H1 (cell line): Measurements from ENCODE around the gene TMEM129. TPM values are rescaled to one million over a fixed set of nuclear protein-coding genes. Genes with fewer than 3 reads are reported as not detected.

Source experiments
- CTCF ChIA-PET: fragments of 300-600 bp; sonication (Branson Sonifier 250); formaldehyde crosslinking; loops from one replicate; lab custom pipeline; 2021; ENCODE audit not compliant: partially characterized antibody; lab: Charles Lee
- POLR2A ChIA-PET: fragments of 300-600 bp; sonication (Branson Sonifier 250); formaldehyde crosslinking; loops from one replicate; lab custom pipeline; 2021; ENCODE audit warnings: inconsistent platforms; ENCODE audit not compliant: partially characterized antibody; lab: Charles Lee
- DNase-seq, 2 experiments: peaks; one replicate each; pipeline versions ENCODE4 v3.0.0 to v3.0.0-alpha.2; 2010 to 2022; ENCODE audit warnings: low spot score in 2 of 2, low read depth in 1 of 2, mixed read lengths in 1 of 2
- FAIRE-seq: peaks from 2 replicates; lab custom pipeline; 2011; peaks lifted over from hg19 to GRCh38; lab: Jason Lieb, UNC
- H2AFZ ChIP-seq: 2 replicates; pipeline ENCODE4 v1.8.1; 2012; ENCODE audit warnings: low read length, inconsistent platforms
- H2AK5ac ChIP-seq: 2 replicates; pipeline ENCODE4 v1.6.1; 2013; ENCODE audit warnings: low read depth, low read length
- H2BK120ac ChIP-seq: replicated peaks from 2 replicates; pipeline ENCODE3; 2013; ENCODE audit warnings: low read depth, low read length, inconsistent platforms
- H2BK12ac ChIP-seq: 2 replicates; pipeline ENCODE4 v1.6.1; 2013; ENCODE audit warnings: low read depth, low read length
- H2BK15ac ChIP-seq: 2 replicates; pipeline ENCODE4 v1.6.1; 2013; ENCODE audit warnings: low read length
- H2BK20ac ChIP-seq: 2 replicates; pipeline ENCODE4 v1.6.1; 2013; ENCODE audit warnings: low read length
- H2BK5ac ChIP-seq: 2 replicates; pipeline ENCODE4 v1.6.1; 2013; ENCODE audit warnings: low read depth, low read length
- H3K14ac ChIP-seq: 2 replicates; pipeline ENCODE4 v1.6.1; 2013; ENCODE audit warnings: inconsistent platforms; ENCODE audit not compliant: insufficient read length
- H3K18ac ChIP-seq: 2 replicates; pipeline ENCODE4 v1.6.1; 2013; ENCODE audit warnings: low read length; ENCODE audit errors: extremely low read depth
- H3K23ac ChIP-seq: 2 replicates; pipeline ENCODE4 v1.6.1; 2013; ENCODE audit warnings: inconsistent platforms; ENCODE audit not compliant: insufficient read length
- H3K23me2 ChIP-seq: 2 replicates; pipeline ENCODE4 v1.6.1; 2013; ENCODE audit warnings: low read depth, low read length
- H3K27ac ChIP-seq: 2 replicates; pipeline ENCODE4 v1.6.1; 2011; ENCODE audit warnings: low read depth, low read length, inconsistent platforms
- H3K27me3 ChIP-seq, 4 experiments: replicated peaks in 1 of 4; 1 replicate in 1 of 4; 2 replicates in 3 of 4; pipeline versions ENCODE4 v1.6.1 to v1.8.1; 2011 to 2013; ENCODE audit warnings: low read length in 3 of 4, mild to moderate bottlenecking in 3 of 4, inconsistent platforms in 2 of 4, mixed read lengths in 2 of 4, moderate library complexity in 1 of 4; ENCODE audit not compliant: control insufficient read depth in 3 of 4, insufficient read depth in 3 of 4; ENCODE audit errors: extremely low read depth in 1 of 4
- H3K36me3 ChIP-seq, 4 experiments: 2 replicates each; pipeline versions ENCODE4 v1.6.1 to v1.8.1; 2011 to 2013; ENCODE audit warnings: mild to moderate bottlenecking in 4 of 4, low read length in 3 of 4, moderate library complexity in 2 of 4, control low read depth in 1 of 4, inconsistent platforms in 1 of 4; ENCODE audit not compliant: insufficient read depth in 4 of 4, control insufficient read depth in 2 of 4
- H3K4ac ChIP-seq: replicated peaks from 2 replicates; pipeline ENCODE3; 2013; ENCODE audit warnings: low read length, low read depth, mixed read lengths, inconsistent platforms; ENCODE audit not compliant: insufficient read length
- H3K4me1 ChIP-seq, 4 experiments: replicated peaks in 1 of 4; 1 replicate in 1 of 4; 2 replicates in 3 of 4; pipeline versions ENCODE4 v1.6.1 to v1.8.1; 2011 to 2013; ENCODE audit warnings: low read length in 3 of 4, inconsistent platforms in 2 of 4, mixed read lengths in 1 of 4; ENCODE audit not compliant: insufficient read depth in 4 of 4, control insufficient read depth in 3 of 4
- H3K4me2 ChIP-seq, 2 experiments: 2 replicates each; pipeline versions ENCODE4 v1.6.1 to v1.8.1; 2011 to 2013; ENCODE audit warnings: low read depth in 2 of 2, low read length in 2 of 2, control low read depth in 1 of 2, inconsistent platforms in 1 of 2, mild to moderate bottlenecking in 1 of 2; ENCODE audit not compliant: insufficient read depth in 1 of 2
- H3K4me3 ChIP-seq, 4 experiments: fragments of 200-600, 300-600 bp in 1 of 4; sonication (generic), shearing (Covaris generic), sonication (Bioruptor Twin) in 1 of 4; 2 replicates each; pipeline versions ENCODE4 v1.5.1 to v1.8.1; 2011 to 2016; ENCODE audit warnings: low read length in 4 of 4, low read depth in 3 of 4, control low read depth in 2 of 4, inconsistent platforms in 2 of 4, mild to moderate bottlenecking in 2 of 4, mixed read lengths in 1 of 4, moderate library complexity in 1 of 4; ENCODE audit not compliant: insufficient read depth in 2 of 4; ENCODE audit errors: extremely low read depth in 1 of 4
- H3K56ac ChIP-seq: replicated peaks from 2 replicates; pipeline ENCODE3; 2013; ENCODE audit warnings: low read depth, mild to moderate bottlenecking, mixed read lengths, low read length, inconsistent platforms; ENCODE audit not compliant: insufficient read length
- H3K79me1 ChIP-seq: 2 replicates; pipeline ENCODE4 v1.6.1; 2013; ENCODE audit warnings: low read depth, low read length, control low read depth
- H3K79me2 ChIP-seq, 2 experiments: 2 replicates each; pipeline versions ENCODE4 v1.6.1 to v1.8.1; 2012 to 2013; ENCODE audit warnings: low read length in 2 of 2, mild to moderate bottlenecking in 2 of 2, inconsistent platforms in 1 of 2; ENCODE audit not compliant: insufficient read depth in 2 of 2, control insufficient read depth in 1 of 2
- H3K9ac ChIP-seq, 4 experiments: replicated peaks in 1 of 4; 1 replicate in 1 of 4; 2 replicates in 3 of 4; pipeline versions ENCODE4 v1.6.1 to v1.8.1; 2011 to 2013; ENCODE audit warnings: low read depth in 3 of 4, low read length in 3 of 4, control low read depth in 2 of 4, mild to moderate bottlenecking in 2 of 4, moderate library complexity in 2 of 4, inconsistent platforms in 1 of 4; ENCODE audit errors: extremely low read depth in 1 of 4
- H3K9me3 ChIP-seq, 2 experiments: 2 replicates each; pipeline versions ENCODE4 v1.6.1 to v1.8.1; 2012 to 2013; ENCODE audit warnings: mild to moderate bottlenecking in 2 of 2, moderate library complexity in 2 of 2, control low read depth in 1 of 2, inconsistent platforms in 1 of 2, low read depth in 1 of 2, low read length in 1 of 2, mixed read lengths in 1 of 2; ENCODE audit not compliant: insufficient read depth in 2 of 2
- H4K20me1 ChIP-seq, 2 experiments: replicated peaks in 1 of 2; 2 replicates each; pipeline versions ENCODE3 to v1.8.1; 2011 to 2013; ENCODE audit warnings: inconsistent platforms in 2 of 2, low read length in 2 of 2, mild to moderate bottlenecking in 1 of 2; ENCODE audit not compliant: insufficient read depth in 2 of 2, control insufficient read depth in 1 of 2
- H4K5ac ChIP-seq: 2 replicates; pipeline ENCODE4 v1.6.1; 2013; ENCODE audit warnings: low read length, low read depth, mixed read lengths, inconsistent platforms; ENCODE audit not compliant: insufficient read length
- H4K8ac ChIP-seq: 2 replicates; pipeline ENCODE4 v1.8.0; 2013; ENCODE audit warnings: mild to moderate bottlenecking, moderate library complexity, low read length, inconsistent platforms; ENCODE audit not compliant: insufficient read depth; ENCODE audit errors: extremely low read depth
- H4K91ac ChIP-seq: replicated peaks from 2 replicates; pipeline ENCODE3; 2013; ENCODE audit warnings: low read length, mixed read lengths, inconsistent platforms; ENCODE audit not compliant: insufficient read length
- BRCA1 ChIP-seq: IDR thresholded peaks from 2 replicates; pipeline ENCODE4 v1.6.1; 2012; ENCODE audit warnings: low read depth, low read length, improper control_type of control experiment
- CBX8 ChIP-seq: fragments of 300-800, 300-1000 bp; sonication (generic); IDR thresholded peaks from 2 replicates; pipeline ENCODE4 v1.7.1; 2016; ENCODE audit warnings: low read depth, low read length, borderline replicate concordance
- CEBPB ChIP-seq: IDR thresholded peaks from 2 replicates; pipeline ENCODE4 v1.6.1; 2012; ENCODE audit warnings: low read depth, low read length
- CHD1 ChIP-seq: IDR thresholded peaks from 2 replicates; pipeline ENCODE4 v1.6.1; 2012; ENCODE audit warnings: low read depth, low read length, improper control_type of control experiment
- E2F6 ChIP-seq: IDR thresholded peaks from 2 replicates; pipeline ENCODE4 v1.6.1; 2012; ENCODE audit warnings: inconsistent platforms
- KDM5A ChIP-seq: fragments of 200-600 bp; IDR thresholded peaks from 2 replicates; pipeline ENCODE4 v1.7.1; 2012; ENCODE audit warnings: mild to moderate bottlenecking, low read length, inconsistent platforms, mixed read lengths
- MAX ChIP-seq: IDR thresholded peaks from 2 replicates; pipeline ENCODE4 v1.6.1; 2012; ENCODE audit warnings: inconsistent platforms
- SP1 ChIP-seq: IDR thresholded peaks from 2 replicates; pipeline ENCODE4 v1.6.1; 2011; ENCODE audit warnings: low read depth, low read length
- SP4 ChIP-seq: IDR thresholded peaks from 2 replicates; pipeline ENCODE4 v1.6.1; 2012; ENCODE audit warnings: low read length, inconsistent platforms
- TBP ChIP-seq: IDR thresholded peaks from 2 replicates; pipeline ENCODE4 v1.6.1; 2011; ENCODE audit warnings: low read depth, low read length, improper control_type of control experiment
- USF2 ChIP-seq: IDR thresholded peaks from 2 replicates; pipeline ENCODE4 v1.6.1; 2011; ENCODE audit warnings: low read length, improper control_type of control experiment
- WGBS, 2 experiments: shearing (Covaris generic) in 1 of 2; methylation state at CpG; one replicate each; pipeline versions ENCODE4 v1.1.6 to v1.1.7; 2013 to 2015; ENCODE audit warnings: low lambda C conversion rate in 2 of 2, mixed read lengths in 2 of 2, inconsistent platforms in 1 of 2, low coverage in 1 of 2, missing lambda C conversion rate in 1 of 2; ENCODE audit not compliant: insufficient replicate concordance in 2 of 2, insufficient coverage in 1 of 2, insufficient read length in 1 of 2; ENCODE audit errors: extremely low coverage in 1 of 2, missing lambda C conversion rate in 1 of 2; 5-methylcytosine and 5-hydroxymethylcytosine counted together
- polyA plus RNA-seq, 7 experiments: library from polyadenylated mRNA; depleted of rRNA in 3 of 7; stranded (reverse) in 5 of 7; unstranded in 2 of 7; fragments of >200 nt in 5 of 7; fragments of 200-250 nt in 2 of 7; gene quantifications; 1 replicate in 5 of 7; 2 replicates in 1 of 7; 4 replicates in 1 of 7; pipeline versions ENCODE4 v1.2.1 to v1.2.3, GENCODE V29; 2011 to 2013; ENCODE audit warnings: missing spikeins in 2 of 7, mixed read lengths in 2 of 7
- total RNA-seq: library from RNA; stranded (reverse); fragmentation: NEBNext Ultra II Directional; extraction: Animal tissue kit (Norgen Biotek cat#: 25700); gene quantifications from 2 replicates; pipeline ENCODE4 v1.2.1, GENCODE V29; 2021

TMEM129 gene
- total and polyA plus RNA-seq, 2 of the 8 experiments (the other 6 are each of a cell fraction or from before 2014, with no cell fraction given), result 31.5 to 58.7 TPM

- H3K36me3 ChIP-seq, result no peaks in the 10 kb centered on the region
- 0 out of 2 replicates have a peak overlapping the region, but pooled peaks have one; percentile 32 for H2BK20ac ChIP-seq
- H3K4ac ChIP-seq, result no peak overlapping the region
- TF ChIP-seq USF2, result no peak
- no peak for TF ChIP-seq SP1
- no peak for TF ChIP-seq KDM5A
- TF ChIP-seq MAX, result no peak
- TF ChIP-seq BRCA1, result no peak
- no peak for TF ChIP-seq CHD1
- no peak for TF ChIP-seq CBX8
- no peak for TF ChIP-seq SP4
- TF ChIP-seq CEBPB, result no peak
- TF ChIP-seq TBP, result no peak
- TF ChIP-seq E2F6, result no peak
- H2BK12ac ChIP-seq, result peak overlapping the region; percentile 87; the same call in 1 of the 2 replicates
- H2AFZ ChIP-seq, result no peak overlapping the region
- H3K4me2 ChIP-seq, result no peak overlapping the region
- H4K5ac ChIP-seq, result no peak overlapping the region
- no peaks in the 10 kb centered on the region; a peak in 2 of 7 replicates for H3K27me3 ChIP-seq
- H3K9me3 ChIP-seq, result no peaks in the 10 kb centered on the region
- H2BK120ac ChIP-seq, result no peak overlapping the region
- no peak overlapping the region for H3K4me3 ChIP-seq
- no peak overlapping the region for H3K56ac ChIP-seq
- H2BK15ac ChIP-seq, result peak overlapping the region; percentile 95
- no peak overlapping the region for H3K23ac ChIP-seq
- POLR2A ChIA-PET, result interaction anchor here (0.8 to 2.2 kb wide), 6 partner anchors 8 to 39 kb away, joined by 3 to 7 read pairs (median 4); partner anchors contain the start of gene FGFR3
- H4K8ac ChIP-seq, result no peak overlapping the region
- H3K4me1 ChIP-seq, result peaks cover 0 to 7% (median 3%) of the 10 kb centered on the region in 4 experiments; a peak in 4 of 7 replicates
- H2BK5ac ChIP-seq, result no peak overlapping the region
- H3K27ac ChIP-seq, result no peak overlapping the region
- no peaks in the 10 kb centered on the region for H3K79me1 ChIP-seq
- CTCF ChIA-PET, result interaction anchor here (0.8 to 71.2 kb wide), 3 partner anchors 6 to 141 kb away, joined by 3 to 2507 read pairs (median 2507); partner anchors contain the start of gene FGFR3
- H4K91ac ChIP-seq, result peak overlapping the region; percentile 30
- no peak overlapping the region for H3K18ac ChIP-seq
- FAIRE-seq, result no peak
- WGBS, 2 experiments, result 89% methylated on average over 26 of the region's 27 CpGs; no CpG with 5 or more reads in 1 of the 2 experiments
- no peaks in the 10 kb centered on the region for H3K23me2 ChIP-seq
- no peak overlapping the region for H3K9ac ChIP-seq
- DNase-seq, result no peak
- no peak overlapping the region for H2AK5ac ChIP-seq
- no peaks in the 10 kb centered on the region for H4K20me1 ChIP-seq
- H3K14ac ChIP-seq, result no peak overlapping the region
- H3K79me2 ChIP-seq, result no peaks in the 10 kb centered on the region
These were observed 37.4 kb upstream of the TMEM129 start for GRCh38 chr4:1758306-1759121.
